ENCODE results near the gene TMEM236. TPM values are rescaled to one million over a fixed set of nuclear protein-coding genes. Genes with fewer than 3 reads are reported as not detected.
"Not testable (repeated sequence)": the region's sequence is repeated elsewhere in the genome, so short reads cannot be mapped to it uniquely, and the experiment has no call there.

TMEM236 gene
- total RNA-seq (2014; rRNA removed; shearing (Covaris generic)) = 0.06 TPM in 1 of 2 replicates, not detected in the other

GRCh38 chr10:17751781-17752445 is at the start of gene TMEM236:
Gene TMEM236 (plus strand): TSS chr10:17752201. CDS start chr10:17752296, 95 bp downstream.
- no peak for DNase-seq (ENCODE audit: low read depth)

- no peak for DNase-seq (ENCODE audit: low read depth)
Observed at GRCh38 chr10:17703706-17704105, 48.3 kb upstream of the TMEM236 start.

- DNase-seq (ENCODE audit: low read depth) = no peak
Observed at GRCh38 chr10:17708821-17709220, 43.2 kb upstream of the TMEM236 start.

GRCh38 chr10:17709492-17709891 is 42.5 kb upstream of the TMEM236 start:
- DNase-seq (ENCODE audit: low read depth) = no peak

- DNase-seq (ENCODE audit: low read depth) = no peak
Observed at GRCh38 chr10:17710181-17710580, 41.8 kb upstream of the TMEM236 start.

GRCh38 chr10:17712053-17712452 is 39.9 kb upstream of the TMEM236 start:
- DNase-seq (ENCODE audit: low read depth) = no peak

GRCh38 chr10:17712717-17713471 is 39.1 kb upstream of the TMEM236 start:
- DNase-seq (ENCODE audit: low read depth) = no peak

- DNase-seq (ENCODE audit: low read depth) = no peak
Observed at GRCh38 chr10:17713758-17714157, 38.2 kb upstream of the TMEM236 start.

- no peak for DNase-seq (ENCODE audit: low read depth)
Observed at GRCh38 chr10:17716161-17716560, 35.8 kb upstream of the TMEM236 start.

- not testable (repeated sequence) for DNase-seq (ENCODE audit: low read depth)
Observed at GRCh38 chr10:17722317-17723014, 29.5 kb upstream of the TMEM236 start.

- DNase-seq (ENCODE audit: low read depth) = no peak
Observed at GRCh38 chr10:17725703-17726102, 26.3 kb upstream of the TMEM236 start.

GRCh38 chr10:17729630-17730029 is 22.4 kb upstream of the TMEM236 start:
- DNase-seq (ENCODE audit: low read depth) = no peak

GRCh38 chr10:17730667-17731066 is 21.3 kb upstream of the TMEM236 start:
- no peak for DNase-seq (ENCODE audit: low read depth)

GRCh38 chr10:17731331-17732020 is 20.5 kb upstream of the TMEM236 start:
- no peak for DNase-seq (ENCODE audit: low read depth)

GRCh38 chr10:17733620-17734019 is 18.4 kb upstream of the TMEM236 start:
- no peak for DNase-seq (ENCODE audit: low read depth)

GRCh38 chr10:17734432-17735080 is 17.4 kb upstream of the TMEM236 start:
- no peak for DNase-seq (ENCODE audit: low read depth)

- no peak for DNase-seq (ENCODE audit: low read depth)
Observed at GRCh38 chr10:17735166-17735941, 16.6 kb upstream of the TMEM236 start.

- DNase-seq (ENCODE audit: low read depth) = no peak
Observed at GRCh38 chr10:17736223-17736622, 15.8 kb upstream of the TMEM236 start.

- no peak for DNase-seq (ENCODE audit: low read depth)
Observed at GRCh38 chr10:17737027-17737965, 14.7 kb upstream of the TMEM236 start.

GRCh38 chr10:17740668-17741067 is 11.3 kb upstream of the TMEM236 start:
- no peak for DNase-seq (ENCODE audit: low read depth)
